HG03558 (cell line): Measurements from ENCODE around the gene PRSS38.
"Not testable (repeated sequence)": the region's sequence is repeated elsewhere in the genome, so short reads cannot be mapped to it uniquely, and the experiment has no call there.

Source experiments
- ATAC-seq: cut with Tn5 transposase; IDR thresholded peaks from one replicate; pipeline ENCODE4 v1.9.1; 2021; ENCODE audit warnings: moderate number of reproducible peaks; ENCODE audit not compliant: unreplicated experiment; ENCODE audit errors: extremely low read depth

PRSS38 gene

DNA sequence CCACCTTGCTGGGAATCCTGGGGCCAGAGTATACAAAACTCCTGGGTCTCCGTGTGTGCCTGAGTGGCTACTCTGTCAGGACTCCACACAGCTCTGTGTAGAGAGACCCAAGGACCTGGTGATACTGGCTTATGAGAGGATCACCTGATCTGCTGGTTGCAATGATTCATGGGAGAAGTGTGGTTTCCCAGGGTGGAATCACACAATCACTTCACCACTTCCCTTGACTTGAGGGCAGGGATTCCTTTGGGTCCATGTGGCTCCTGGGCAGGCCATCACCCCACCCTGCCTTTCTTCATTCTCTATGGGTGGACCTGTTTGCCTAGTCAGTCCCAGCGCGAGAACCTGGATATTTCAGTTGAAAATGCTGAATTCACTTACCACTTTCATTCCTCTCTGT is 13.3 kb downstream of the PRSS38 start:
- no peak for ATAC-seq

DNA sequence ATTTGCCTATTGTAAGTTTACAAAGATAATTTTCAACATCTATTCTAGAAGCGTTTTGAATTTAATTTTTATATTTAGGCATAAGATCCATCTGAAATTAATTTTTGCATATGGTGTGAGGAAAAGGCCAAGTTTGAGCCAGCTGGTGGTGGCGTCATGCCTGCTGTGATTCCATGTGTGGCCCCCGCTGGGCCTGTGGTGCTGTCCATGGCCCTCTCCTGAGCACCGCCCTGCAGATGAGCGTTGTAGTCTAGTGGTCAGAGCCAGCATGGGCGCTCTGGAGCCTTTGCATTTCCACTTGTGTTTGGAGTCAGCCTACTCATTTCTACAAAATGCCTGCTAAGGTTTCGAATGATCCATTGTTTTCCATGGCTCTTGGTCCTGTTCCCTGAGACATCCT is 22.7 kb downstream of the PRSS38 start:
- ATAC-seq: no peak

DNA sequence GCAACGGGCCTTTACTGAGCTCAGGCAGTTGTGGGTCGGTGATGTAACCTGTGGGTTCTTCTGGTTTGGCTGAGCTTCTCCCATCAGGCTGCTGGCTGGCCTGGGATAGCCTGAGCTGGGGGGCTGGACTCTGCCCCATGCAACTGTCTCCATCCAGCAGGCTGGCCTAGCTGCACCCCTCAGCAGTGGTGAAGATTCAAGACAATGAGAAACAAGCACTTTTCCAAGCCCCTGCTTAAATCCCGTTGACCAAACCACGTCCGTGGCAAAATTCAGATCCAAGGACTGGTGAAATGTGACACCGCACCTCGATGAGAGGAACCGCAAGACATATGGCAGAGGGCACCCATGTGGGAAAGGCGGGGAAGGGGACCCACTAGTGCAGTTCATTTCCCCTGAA is 25.6 kb downstream of the PRSS38 start:
- ATAC-seq: no peak

DNA sequence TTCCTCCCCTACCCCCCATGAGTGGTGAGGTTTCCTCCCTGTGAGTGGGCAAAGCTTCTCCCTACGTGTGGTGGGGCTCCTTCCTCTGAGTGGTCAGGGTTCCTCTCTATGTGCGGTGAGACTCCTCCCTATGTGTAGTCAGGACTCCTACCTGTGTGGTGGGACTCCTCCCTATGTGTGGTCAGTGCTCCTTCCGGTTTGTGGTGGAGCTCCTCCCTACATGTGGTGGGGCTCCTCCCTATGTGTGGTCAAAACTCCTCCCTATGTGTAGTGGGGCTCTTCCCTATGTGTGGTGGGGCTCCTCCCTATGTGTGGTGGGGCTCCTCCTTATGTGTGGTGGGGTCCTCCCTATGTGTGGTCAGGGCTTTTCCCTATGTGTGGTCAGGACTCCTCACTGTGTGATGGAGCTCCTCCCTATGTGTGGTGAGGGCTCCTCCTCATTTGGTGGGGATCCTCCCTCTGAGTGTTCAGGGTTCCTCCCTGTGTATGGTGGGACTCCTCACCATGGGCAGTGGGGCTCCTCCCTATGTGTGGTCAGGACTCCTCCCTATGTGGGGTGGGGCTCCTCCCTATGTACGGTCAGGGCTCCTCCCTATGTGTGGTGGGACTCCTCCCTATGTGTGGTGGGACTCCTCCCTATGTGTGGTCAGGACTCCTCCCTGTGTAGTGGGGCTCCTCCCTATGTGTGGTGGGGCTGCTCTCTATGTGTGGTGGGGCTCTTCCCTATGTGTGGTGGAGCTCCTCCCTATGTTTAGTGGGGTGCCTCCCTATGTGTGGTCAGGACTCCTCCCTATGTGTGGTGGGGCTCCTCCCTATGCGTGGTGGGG is 29.1 kb downstream of the PRSS38 start:
- no peak for ATAC-seq

DNA sequence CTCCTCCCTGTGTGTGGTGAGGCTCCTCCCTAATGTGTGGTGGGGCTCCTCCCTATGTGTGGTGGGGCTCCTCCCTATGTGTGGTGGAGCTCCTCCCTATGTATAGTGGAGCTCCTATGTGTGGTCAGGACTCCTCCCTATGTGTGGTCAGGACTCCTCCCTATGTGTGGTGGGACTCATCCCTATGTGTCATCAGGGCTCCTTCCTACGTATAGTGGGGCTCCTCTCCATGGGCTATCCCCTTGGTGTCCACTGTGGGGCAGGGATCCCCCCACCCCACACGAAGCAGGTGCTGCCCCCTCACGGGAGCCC is 29.6 kb downstream of the PRSS38 start:
- ATAC-seq: no peak

DNA sequence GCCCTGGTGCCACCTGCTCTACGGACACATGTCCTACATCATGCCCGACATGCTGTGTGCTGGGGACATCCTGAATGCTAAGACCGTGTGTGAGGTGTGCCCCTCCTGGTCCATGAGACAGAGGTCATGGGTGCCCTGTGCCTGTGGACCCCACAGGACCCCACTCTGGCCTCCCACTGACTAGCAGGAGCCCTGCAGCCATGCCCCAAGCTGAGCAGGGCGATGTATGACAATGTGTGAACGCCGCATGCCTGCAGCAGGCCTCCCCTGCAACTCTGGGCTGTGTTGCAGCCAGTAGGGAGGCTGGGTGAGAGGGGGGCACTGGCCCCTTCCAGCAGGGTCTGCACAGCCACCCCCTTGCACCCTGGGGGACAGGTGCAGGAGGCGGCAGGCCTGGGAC is 30.0 kb downstream of the PRSS38 start:
- no peak for ATAC-seq

DNA sequence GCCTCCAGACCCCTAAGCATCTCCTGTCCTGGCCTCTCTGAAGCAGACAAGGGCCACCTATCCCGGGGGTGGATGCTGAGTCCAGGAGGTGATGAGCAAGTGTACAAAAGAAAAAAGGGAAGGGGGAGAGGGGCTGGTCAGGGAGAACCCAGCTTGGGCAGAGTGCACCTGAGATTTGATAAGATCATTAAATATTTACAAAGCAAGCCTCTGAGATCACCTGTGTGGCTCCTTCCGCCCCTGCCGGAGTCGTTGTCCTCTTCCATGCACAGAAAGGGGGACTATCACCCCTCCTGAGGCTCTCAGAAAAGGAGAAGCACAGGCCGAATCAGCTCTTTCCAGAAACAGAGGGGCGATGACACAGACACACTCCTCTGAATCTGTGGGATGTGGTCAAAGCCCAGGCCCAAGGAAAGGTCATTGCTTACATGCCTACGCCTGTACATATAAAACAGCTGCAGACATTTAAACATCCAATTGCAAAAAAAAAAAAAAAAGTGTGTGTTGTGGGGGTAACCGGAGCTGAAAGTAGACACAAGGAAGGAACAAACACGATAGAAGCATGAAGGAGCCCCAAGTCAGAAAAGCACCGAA is 30.9 kb downstream of the PRSS38 start:
- no peak for ATAC-seq

DNA sequence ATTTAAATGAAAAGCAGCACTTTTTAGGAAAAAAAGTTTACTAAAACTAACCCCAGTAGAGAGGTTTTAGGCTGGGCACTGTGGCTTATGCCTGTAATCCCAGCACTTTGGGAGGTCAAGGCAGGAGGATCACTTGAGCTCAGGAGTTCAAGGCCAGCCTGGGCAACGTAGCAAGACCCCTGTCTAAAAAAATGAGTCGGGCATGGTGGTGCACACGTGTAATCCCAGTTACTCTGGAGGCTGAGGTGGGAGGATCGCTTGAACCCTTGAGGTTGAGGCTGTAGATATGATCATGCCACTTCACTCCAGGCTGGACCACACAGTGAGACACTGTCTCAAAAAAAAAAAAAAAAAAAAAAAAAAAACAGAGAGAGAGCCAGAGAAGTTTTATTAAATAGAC is 31.6 kb downstream of the PRSS38 start:
- ATAC-seq: not testable (repeated sequence)

DNA sequence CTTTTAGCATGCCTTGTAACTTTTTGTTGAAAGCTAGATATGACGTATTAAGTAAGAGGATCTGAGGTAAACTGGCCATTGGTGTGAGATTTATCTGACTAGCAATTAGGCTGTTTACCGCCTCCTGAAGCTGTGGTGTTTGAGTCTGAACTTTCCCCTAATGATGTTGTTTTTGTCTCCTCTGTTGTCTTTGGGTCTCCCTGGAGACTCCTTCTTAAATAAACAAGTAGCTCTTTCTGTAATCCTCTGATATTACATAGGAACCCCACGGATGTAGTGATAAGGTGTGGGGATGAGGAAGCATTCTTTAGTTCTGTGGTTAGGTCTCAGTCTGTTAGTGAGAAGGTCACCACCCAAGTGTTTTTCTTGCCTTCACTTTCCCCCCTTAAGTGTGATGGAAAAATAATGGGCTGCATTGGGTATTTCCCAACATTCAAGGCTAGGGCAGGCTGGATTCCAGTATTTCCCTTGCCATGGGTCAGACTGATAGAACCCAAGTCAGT is 33.0 kb downstream of the PRSS38 start:
- no peak for ATAC-seq

DNA sequence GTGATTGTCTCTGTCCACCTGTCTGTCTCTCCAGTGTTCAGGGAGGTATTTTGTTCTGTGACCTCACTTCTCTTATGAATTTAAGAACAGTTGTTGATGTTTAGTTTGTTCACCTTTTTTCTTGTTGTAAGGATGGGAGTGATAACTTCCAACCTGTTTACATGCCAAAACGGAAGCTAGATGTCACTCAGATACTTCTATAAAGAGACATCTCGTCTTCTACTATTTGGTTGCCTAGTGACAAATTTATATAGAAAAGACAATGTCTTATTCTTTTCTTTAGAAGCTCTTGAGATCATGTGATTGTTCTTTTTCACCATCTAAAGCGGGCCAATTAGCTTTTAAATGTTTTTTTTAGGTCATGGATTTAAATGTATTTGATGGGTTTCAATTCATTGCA is 33.8 kb downstream of the PRSS38 start:
- ATAC-seq: no peak

DNA sequence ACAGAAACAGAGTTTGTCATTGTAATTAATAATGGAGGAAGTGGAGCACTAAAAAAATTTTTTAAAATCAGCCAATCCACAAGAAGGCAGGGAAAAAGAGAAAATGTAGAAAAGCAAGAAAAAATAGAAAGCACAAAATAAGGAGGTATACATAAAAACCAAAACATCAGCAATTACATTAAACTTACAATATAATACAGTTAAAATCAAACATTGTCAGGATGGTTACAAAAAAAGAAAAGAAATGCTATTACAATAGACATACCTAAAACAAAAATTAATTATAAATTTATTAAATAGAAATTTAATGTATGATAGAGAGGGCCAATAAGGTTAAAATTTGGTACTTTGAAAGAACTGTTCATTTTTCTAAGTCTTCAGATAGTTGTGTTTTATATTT is 38.7 kb downstream of the PRSS38 start:
- no peak for ATAC-seq

DNA sequence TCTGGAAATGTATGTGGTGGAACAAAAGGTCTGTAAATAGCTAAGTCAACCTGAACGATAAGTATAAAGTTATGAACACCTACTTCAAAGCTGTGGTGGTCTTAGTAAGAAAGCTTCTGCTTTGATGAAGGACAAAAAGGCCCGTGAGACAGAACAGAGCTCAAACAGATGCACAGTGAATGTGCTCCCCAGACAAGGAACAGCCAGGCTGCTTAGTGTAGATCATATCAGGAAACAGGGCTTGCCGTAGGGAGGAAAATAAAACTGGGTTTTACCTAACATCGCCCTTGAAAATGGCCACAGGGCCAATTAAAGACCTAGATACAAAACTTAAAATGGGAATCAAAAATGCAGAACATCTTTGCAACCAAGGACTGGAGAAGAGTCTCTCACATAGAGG is 40.2 kb downstream of the PRSS38 start:
- ATAC-seq: no peak

DNA sequence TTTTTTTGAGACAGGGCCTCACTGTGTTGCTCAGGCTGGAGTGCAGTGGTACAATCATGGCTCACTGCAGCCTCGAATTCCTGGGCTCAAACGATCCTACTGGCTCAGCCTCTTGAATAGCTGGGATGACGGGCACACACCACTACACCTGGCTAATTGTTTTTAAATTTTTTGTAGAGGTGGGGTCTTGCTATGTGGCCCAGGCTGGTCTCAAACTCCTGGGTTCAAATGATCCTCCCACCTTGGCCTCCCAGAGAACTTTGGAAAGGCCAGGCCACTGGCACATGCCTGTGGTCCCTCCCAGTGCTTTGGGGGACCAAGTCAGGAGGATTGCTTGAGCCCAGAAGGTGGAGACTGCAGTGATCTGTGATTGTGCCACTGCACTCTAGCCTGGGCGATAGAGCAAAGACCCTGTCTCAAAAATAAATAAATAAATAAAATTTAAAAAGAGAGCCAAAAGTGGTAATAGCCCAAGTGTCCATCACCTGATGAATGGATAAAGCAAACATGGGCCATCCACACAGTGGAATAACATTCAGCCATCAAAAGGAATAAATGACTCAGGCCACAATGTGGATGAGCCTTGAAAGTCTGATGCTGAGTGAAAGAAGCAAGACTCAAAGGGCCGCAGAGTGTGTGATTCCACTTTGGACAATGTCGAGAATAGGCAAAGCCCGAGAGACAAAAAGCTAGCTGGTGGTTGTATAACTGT is 40.8 kb downstream of the PRSS38 start:
- no peak for ATAC-seq

DNA sequence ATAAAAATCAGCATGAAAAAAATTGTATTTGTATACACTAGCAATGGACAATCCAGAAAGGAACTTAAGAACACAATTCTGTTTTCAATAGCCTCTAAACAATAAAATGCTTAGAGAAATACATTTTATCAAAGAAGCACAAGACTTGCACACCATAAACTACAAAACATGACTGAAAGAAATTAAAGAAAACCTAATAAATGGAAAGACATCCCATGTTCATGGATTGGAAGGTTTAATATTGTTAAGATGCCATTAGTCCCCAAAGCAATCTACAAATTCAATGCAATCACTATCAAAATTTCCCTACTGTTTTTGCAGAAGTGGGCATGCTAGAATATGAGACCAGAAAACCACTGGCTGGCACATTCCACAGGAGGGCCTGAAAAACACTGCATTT is 49.4 kb downstream of the PRSS38 start:
- ATAC-seq: no peak

DNA sequence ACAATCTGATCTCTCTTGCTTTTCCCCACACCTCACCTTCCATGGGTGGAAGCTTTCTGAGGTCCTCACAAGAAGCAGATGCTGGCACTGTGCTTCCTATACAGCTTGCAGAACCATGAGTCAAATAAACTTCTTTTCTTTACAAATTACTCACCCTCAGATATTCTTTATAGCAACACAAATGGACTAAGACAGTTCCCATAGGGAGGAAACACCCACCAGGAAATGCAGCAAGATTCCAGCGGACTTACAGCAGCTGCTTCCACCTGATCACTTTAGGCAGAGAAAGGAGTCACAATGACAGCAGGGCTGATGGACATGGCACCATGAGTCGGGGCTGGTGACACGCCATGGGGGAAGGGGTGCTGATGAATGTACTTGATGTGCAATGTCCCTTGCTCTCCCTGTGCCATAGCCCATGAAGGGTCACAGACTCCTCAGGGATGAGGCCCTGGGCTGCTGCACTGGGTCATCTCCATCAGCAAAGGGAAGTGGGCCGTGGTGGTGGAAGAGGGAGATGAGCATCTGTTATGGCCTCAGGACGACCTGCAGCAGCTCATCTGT is 53.9 kb downstream of the PRSS38 start:
- no peak for ATAC-seq

DNA sequence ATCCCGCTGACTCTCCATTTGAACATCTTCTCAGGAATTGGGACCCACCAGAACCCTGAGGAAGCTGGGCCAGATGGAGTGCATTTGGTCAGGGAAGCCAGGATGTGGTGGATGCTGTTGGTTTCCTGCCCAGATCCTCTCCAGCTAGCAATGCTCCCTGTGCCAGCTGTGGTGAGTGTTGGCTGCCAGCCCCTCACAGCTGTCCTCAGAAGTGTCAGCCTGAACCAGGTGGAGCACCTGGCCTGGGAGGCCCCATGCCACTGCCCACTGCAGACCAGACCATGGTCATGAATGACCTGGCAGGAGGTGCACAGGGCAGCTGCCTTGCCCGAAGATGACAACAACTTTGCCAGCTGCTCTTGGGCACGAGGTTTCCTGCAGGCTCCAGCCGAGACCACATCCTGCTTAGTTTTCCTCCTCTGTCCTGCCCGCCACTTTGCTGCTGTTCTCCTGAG is 54.4 kb downstream of the PRSS38 start:
- no peak for ATAC-seq

DNA sequence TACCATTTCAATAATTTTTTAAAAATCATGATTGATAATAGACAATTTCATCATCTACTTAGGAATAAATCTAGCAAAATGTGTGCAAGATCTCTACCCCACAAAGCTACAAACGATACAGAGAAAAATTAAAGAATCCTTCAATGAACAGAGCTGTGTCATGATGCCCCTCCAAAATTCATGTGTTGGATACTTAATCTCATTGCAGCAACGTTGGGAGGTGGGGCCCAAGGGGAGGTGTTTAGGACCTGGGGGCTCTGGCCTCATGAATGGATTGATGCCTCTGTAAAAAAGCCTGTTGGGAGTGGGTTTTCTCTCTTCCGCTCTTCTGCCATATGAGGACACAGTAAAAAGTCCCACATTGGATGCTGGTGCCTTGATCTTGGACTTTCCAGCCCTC is 54.9 kb downstream of the PRSS38 start:
- ATAC-seq: no peak

DNA sequence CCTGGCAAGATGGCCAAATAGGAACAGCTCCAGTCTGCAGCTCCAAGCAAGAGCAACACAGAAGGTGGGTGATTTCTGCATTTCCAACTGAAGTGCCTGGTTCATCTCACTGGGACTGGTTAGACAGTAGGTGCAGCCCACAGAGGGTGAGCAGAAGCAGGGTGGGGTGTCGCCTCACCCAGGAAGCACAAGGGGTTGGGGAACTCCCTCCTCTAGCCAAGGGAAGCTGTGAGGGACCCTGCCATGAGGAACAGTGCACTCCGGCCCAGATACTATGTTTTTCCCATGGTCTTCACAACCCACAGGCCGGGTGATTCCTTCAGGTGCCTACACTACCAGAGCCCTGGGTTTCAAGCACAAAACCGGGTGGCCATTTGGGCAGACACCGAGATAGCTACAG is 56.4 kb downstream of the PRSS38 start:
- not testable (repeated sequence) for ATAC-seq

DNA sequence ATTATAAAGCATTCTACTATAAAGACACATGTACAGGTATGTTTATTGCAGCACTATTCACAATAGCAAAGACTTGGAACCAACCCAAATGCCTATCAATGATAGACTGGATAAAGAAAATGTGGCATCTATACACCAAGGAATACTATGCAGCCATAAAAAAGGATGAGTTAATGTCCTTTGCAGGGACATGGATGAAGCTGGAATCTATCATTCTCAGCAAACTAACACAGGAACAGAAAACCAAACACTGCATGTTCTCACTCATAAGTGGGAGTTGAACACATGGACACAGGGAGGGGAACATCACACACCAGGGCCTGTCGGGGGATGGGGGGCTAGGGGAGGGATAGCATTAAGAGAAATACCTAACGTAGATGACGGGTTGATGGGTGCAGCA is 62.3 kb downstream of the PRSS38 start:
- ATAC-seq: not testable (repeated sequence)

DNA sequence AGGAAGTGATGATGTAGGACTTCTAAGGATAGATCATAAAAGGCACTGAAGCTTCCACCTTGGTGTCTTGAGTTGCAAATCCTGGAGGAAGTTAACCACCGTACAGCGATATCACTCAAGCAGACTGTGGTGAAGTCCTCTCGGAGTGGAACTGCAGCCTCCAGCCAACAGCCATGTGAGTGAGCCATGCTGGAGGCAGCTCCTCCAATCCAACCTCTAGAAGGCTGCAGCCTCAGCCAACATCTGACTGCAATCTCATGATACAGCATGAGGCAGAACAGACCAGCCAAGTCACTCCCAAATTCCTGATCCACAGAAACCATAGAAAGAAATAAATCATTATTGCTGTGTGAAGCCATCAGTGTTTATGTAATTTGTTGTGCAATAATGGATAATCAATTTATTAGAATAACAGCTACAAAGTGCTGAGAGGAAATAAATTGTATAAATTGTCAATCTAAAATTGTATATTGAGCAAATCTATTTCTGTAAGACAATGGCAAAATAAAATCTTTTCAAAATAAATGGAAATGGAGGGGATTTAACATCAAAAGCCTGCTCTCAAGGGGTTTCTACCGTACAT is 65.0 kb downstream of the PRSS38 start:
- no peak for ATAC-seq

DNA sequence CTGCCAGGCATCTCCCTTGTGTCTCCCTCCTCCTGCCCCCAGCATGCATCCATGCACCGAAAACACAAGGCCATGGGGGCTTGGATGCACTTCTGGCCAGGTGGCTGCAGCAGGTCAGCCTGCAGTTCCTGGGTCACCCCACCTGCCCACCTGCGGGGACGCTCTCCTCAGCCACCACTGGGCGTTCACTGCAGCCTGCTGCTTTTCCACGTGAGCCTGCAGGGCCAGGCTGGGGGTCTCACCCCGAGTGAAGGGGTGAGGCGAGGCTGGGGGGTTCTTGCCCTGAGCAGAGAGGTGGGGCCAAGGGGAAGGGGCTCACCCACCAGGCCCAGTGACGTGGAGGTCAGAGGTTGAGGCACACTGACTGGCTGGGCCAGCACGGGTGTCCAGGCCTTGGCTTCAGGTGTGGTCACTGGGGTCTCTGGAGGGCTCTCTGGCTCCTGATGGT is 67.6 kb downstream of the PRSS38 start:
- no peak for ATAC-seq
